Panc1 (cell line): ENCODE results near the gene SRSF9.
A peak's percentile ranks its signal among the peaks of the same experiment; 100 is the strongest.

ENCODE experiments used
- POLR2AphosphoS5 ChIP-seq: IDR thresholded peaks from 2 replicates; pipeline ENCODE4 v1.6.1; 2012; ENCODE audit warnings: mild to moderate bottlenecking, low read depth, low read length, moderate library complexity
- REST ChIP-seq, 2 experiments: IDR thresholded peaks; 2 replicates each; pipeline ENCODE4 v1.6.1; 2011 to 2012; ENCODE audit warnings: low read depth in 2 of 2, control low read depth in 1 of 2, low read length in 1 of 2, mild to moderate bottlenecking in 1 of 2, moderate library complexity in 1 of 2; ENCODE audit not compliant: insufficient read depth in 1 of 2
- SIN3A ChIP-seq: IDR thresholded peaks from 2 replicates; pipeline ENCODE4 v1.6.1; 2012; ENCODE audit warnings: low read depth, mild to moderate bottlenecking, low read length, moderate library complexity, borderline replicate concordance; ENCODE audit not compliant: insufficient read depth
- TCF7L2 ChIP-seq: IDR thresholded peaks from 2 replicates; pipeline ENCODE4 v1.6.1; 2011; ENCODE audit warnings: mild to moderate bottlenecking, low read depth, low read length, inconsistent platforms
- TF ChIP-seq, protein P1 (sequence below): fragments of 450-650 bp; IDR thresholded peaks from 2 replicates; pipeline ENCODE4 v1.5.1; 2017; ENCODE audit warnings: mild to moderate bottlenecking

DNA sequence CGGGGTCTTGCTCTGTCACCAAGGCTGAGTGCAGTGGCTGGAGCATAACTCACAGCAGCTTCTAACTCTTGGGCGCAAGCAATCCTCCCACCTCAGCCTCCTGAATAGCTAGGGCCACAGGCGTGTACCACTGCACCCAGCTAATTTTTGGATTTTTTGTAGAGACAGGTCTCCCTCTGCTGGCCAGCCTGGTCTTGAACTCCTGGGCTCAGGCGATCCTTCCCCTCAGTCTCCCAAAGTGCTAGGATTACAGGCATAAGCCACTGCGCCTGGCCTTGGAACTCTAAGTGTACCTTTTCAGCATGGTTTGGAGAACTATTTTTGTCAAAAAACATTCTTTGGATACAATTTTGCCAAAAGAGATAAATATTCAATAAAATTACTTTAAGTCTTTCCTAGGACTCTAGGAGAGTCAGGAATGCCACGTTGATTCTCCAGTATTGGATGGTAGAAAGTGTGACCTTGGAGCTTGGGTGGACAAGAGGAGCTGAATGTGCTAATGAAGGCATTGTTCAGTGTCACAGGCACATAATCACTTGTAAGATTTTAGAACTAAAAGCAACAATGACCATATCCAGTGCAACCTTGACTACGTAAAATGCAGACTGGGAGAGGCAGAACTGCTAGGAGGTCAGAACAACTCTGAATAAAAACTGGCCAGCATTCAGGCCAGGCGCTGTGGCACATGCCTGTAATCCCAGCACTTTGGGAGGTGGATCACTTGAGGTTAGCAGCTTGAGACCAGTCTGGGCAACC lies 2.8 kb downstream of the SRSF9 start:
- TF ChIP-seq, protein P1, sequence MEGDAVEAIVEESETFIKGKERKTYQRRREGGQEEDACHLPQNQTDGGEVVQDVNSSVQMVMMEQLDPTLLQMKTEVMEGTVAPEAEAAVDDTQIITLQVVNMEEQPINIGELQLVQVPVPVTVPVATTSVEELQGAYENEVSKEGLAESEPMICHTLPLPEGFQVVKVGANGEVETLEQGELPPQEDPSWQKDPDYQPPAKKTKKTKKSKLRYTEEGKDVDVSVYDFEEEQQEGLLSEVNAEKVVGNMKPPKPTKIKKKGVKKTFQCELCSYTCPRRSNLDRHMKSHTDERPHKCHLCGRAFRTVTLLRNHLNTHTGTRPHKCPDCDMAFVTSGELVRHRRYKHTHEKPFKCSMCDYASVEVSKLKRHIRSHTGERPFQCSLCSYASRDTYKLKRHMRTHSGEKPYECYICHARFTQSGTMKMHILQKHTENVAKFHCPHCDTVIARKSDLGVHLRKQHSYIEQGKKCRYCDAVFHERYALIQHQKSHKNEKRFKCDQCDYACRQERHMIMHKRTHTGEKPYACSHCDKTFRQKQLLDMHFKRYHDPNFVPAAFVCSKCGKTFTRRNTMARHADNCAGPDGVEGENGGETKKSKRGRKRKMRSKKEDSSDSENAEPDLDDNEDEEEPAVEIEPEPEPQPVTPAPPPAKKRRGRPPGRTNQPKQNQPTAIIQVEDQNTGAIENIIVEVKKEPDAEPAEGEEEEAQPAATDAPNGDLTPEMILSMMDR, result peak; percentile 85
- no peak for TF ChIP-seq SIN3A
- no peak for TF ChIP-seq POLR2AphosphoS5
- TF ChIP-seq REST (IDR thresholded peaks at IDR 0.05; ENCODE audit: insufficient read depth in 1 of 2, low read depth in 2 of 2, low read length in 1 of 2), result no peak
- no peak for TF ChIP-seq TCF7L2
